GM23338 (cell line): ENCODE results near the gene TSEN2. TPM values are rescaled to one million over a fixed set of nuclear protein-coding genes. Genes with fewer than 3 reads are reported as not detected.
A peak's percentile ranks its signal among the peaks of the same experiment; 100 is the strongest.

Experiments used
- ATAC-seq: fragments of 200-7000 bp; cut with Tn5 transposase; 3 replicates; pipeline ENCODE4 v1.9.1; 2020
- DNase-seq: peaks from one replicate; pipeline ENCODE4 v3.0.0-alpha.2; 2015; ENCODE audit warnings: low spot score
- H2AFZ ChIP-seq: fragments of 200-600 bp; sonication (generic); 2 replicates; pipeline ENCODE4 v1.8.0; 2016; ENCODE audit warnings: antibody characterized with exemption, mild to moderate bottlenecking, moderate library complexity
- H3F3A ChIP-seq: fragments of 200-600 bp; sonication (generic); replicated peaks from 2 replicates; pipeline ENCODE4 v1.8.0; 2017; ENCODE audit warnings: antibody characterized with exemption, mixed run types, low read depth
- H3K27ac ChIP-seq: fragments of 200-600 bp; sonication (generic); 2 replicates; pipeline ENCODE4 v1.6.1; 2016; ENCODE audit warnings: low read depth
- H3K27me3 ChIP-seq: fragments of 200-600 bp; sonication (generic); 2 replicates; pipeline ENCODE4 v1.8.0; 2016; ENCODE audit warnings: mild to moderate bottlenecking, mixed run types, moderate library complexity; ENCODE audit not compliant: insufficient read depth
- H3K36me3 ChIP-seq: fragments of 200-600 bp; sonication (generic); 2 replicates; pipeline ENCODE4 v1.8.0; 2016; ENCODE audit warnings: mild to moderate bottlenecking; ENCODE audit not compliant: insufficient read depth
- H3K4me1 ChIP-seq: fragments of 200-600 bp; sonication (generic); 2 replicates; pipeline ENCODE4 v1.8.0; 2016; ENCODE audit warnings: mild to moderate bottlenecking, moderate library complexity; ENCODE audit not compliant: insufficient read depth
- H3K4me2 ChIP-seq: fragments of 200-600 bp; sonication (generic); 2 replicates; pipeline ENCODE4 v1.7.1; 2017; ENCODE audit warnings: mixed run types
- H3K4me3 ChIP-seq: fragments of 200-600 bp; sonication (generic); 2 replicates; pipeline ENCODE4 v1.6.1; 2016; ENCODE audit warnings: mixed run types
- H3K79me2 ChIP-seq: fragments of 200-600 bp; sonication (generic); replicated peaks from 2 replicates; pipeline ENCODE4 v1.8.0; 2017; ENCODE audit warnings: mild to moderate bottlenecking; ENCODE audit not compliant: insufficient read depth
- H3K9me2 ChIP-seq: fragments of 200-600 bp; sonication (generic); 2 replicates; pipeline ENCODE4 v1.8.0; 2017; ENCODE audit not compliant: insufficient read depth
- H4K20me1 ChIP-seq: fragments of 200-600 bp; sonication (generic); replicated peaks from 2 replicates; pipeline ENCODE4 v1.8.0; 2017; ENCODE audit warnings: mild to moderate bottlenecking; ENCODE audit not compliant: insufficient read depth
- H3K27ac Mint-ChIP-seq: 2 replicates; pipeline ENCODE4 v1.8.0; 2020; ENCODE audit warnings: inconsistent platforms, mild to moderate bottlenecking, moderate library complexity, mixed read lengths
- H3K27me3 Mint-ChIP-seq: 3 replicates; pipeline ENCODE4 v1.8.0; 2022; ENCODE audit warnings: low read depth, mild to moderate bottlenecking, moderate library complexity, mixed read lengths, inconsistent platforms; ENCODE audit not compliant: insufficient read depth, poor library complexity
- H3K36me3 Mint-ChIP-seq: 3 replicates; pipeline ENCODE4 v1.8.0; 2021; ENCODE audit warnings: low read depth, mild to moderate bottlenecking, inconsistent platforms, moderate library complexity, mixed read lengths
- H3K4me1 Mint-ChIP-seq: 3 replicates; pipeline ENCODE4 v1.8.0; 2020; ENCODE audit warnings: mild to moderate bottlenecking, inconsistent platforms, mixed read lengths
- H3K4me3 Mint-ChIP-seq: 3 replicates; pipeline ENCODE4 v1.8.0; 2021; ENCODE audit warnings: moderate library complexity, mild to moderate bottlenecking, inconsistent platforms, mixed read lengths
- H3K9me3 Mint-ChIP-seq: 3 replicates; pipeline ENCODE4 v1.8.0; 2020; ENCODE audit warnings: moderate library complexity, mild to moderate bottlenecking, inconsistent platforms, mixed read lengths
- CREB1 ChIP-seq: fragments of 250-450 bp; sonication (Bioruptor Pico); IDR thresholded peaks from 2 replicates; pipeline ENCODE4 v1.5.0; 2020; ENCODE audit warnings: low read depth, mild to moderate bottlenecking, moderate library complexity
- EZH2 ChIP-seq: fragments of 200-600 bp; sonication (generic); IDR thresholded peaks from one replicate; pipeline ENCODE4 v1.8.0; 2017; ENCODE audit warnings: antibody characterized with exemption, mild to moderate bottlenecking, low read depth; ENCODE audit not compliant: unreplicated experiment
- EZH2phosphoT487 ChIP-seq: fragments of 200-600 bp; sonication (generic); IDR thresholded peaks from one replicate; pipeline ENCODE4 v1.8.1; 2018; ENCODE audit warnings: antibody characterized with exemption; ENCODE audit not compliant: unreplicated experiment
- JUNB ChIP-seq: IDR thresholded peaks from one replicate; pipeline ENCODE4 v1.6.1; 2016; ENCODE audit warnings: antibody characterized with exemption; ENCODE audit not compliant: unreplicated experiment
- POLR2AphosphoS5 ChIP-seq: IDR thresholded peaks from 2 replicates; pipeline ENCODE4 v1.6.1; 2016; ENCODE audit warnings: antibody characterized with exemption, low read depth
- STAT1 ChIP-seq: IDR thresholded peaks from one replicate; pipeline ENCODE4 v1.6.1; 2016; ENCODE audit warnings: antibody characterized with exemption; ENCODE audit not compliant: unreplicated experiment
- ZNF331 ChIP-seq: fragments of 250-450 bp; sonication (Bioruptor Pico); IDR thresholded peaks from 2 replicates; pipeline ENCODE4 v1.5.0; 2020; ENCODE audit warnings: low read depth, mild to moderate bottlenecking, moderate library complexity
- polyA plus RNA-seq: library from polyadenylated mRNA; unstranded; fragments of >200 nt; fragmentation: Nextera tagmentation; extraction: Ambion mirVana; gene quantifications from 2 replicates; pipeline ENCODE4 v1.2.1, GENCODE V29; 2016
- total RNA-seq: library from RNA; depleted of rRNA; stranded (reverse); fragments of >200 nt; shearing (Covaris generic); gene quantifications from 2 replicates; pipeline ENCODE4 v1.2.3, GENCODE V29; 2014
- TF ChIP-seq, protein P1 (sequence below), 2 experiments: fragments of 200-600 bp in 1 of 2; sonication (generic) in 1 of 2; conservative IDR thresholded peaks; 2 replicates each; pipeline versions ENCODE4 v1.5.1 to v1.6.1; 2016 to 2017; ENCODE audit warnings: antibody characterized with exemption in 2 of 2, low read depth in 2 of 2, mild to moderate bottlenecking in 2 of 2, moderate library complexity in 1 of 2
- TF ChIP-seq, protein P2 (sequence below): IDR thresholded peaks from 2 replicates; pipeline ENCODE4 v1.6.1; 2016; ENCODE audit warnings: antibody characterized with exemption
- TF ChIP-seq, protein P3 (sequence below): fragments of 250-450 bp; sonication (Bioruptor Pico); IDR thresholded peaks from 2 replicates; pipeline ENCODE4 v1.5.0; 2020; ENCODE audit warnings: mild to moderate bottlenecking, moderate library complexity

The TSEN2 gene
- total and polyA plus RNA-seq, 2 experiments from 2014 or later, result 27.7 to 30.0 TPM

DNA sequence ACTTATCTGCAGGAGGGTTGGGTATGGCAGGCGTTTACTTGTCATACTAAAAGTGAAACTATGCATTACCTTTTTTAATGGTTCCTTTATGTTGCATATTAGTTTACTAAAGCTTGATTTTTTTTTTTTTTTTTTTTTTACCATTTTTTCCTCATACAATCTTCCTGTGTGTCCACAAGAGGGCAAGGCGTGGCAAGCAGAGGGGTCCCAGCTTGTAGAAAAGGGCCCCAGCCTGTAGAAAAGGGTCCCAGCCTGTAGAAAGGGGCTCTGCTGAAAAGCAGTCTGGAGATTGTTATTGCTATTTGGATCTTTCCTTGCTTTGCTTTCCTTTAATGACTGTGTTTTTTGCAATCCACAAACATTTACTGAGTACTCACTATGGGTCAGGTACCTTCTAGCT lies 94.5 kb downstream of the TSEN2 start:
- H3K4me3 Mint-ChIP-seq, result no peak overlapping the region
- H3K27me3 Mint-ChIP-seq, result peaks cover 17% of the 10 kb centered on the region
- H3K36me3 Mint-ChIP-seq, result peaks cover 84% of the 10 kb centered on the region
- H3K27me3 ChIP-seq, result no peaks in the 10 kb centered on the region
- H3K4me3 ChIP-seq, result no peak overlapping the region
- no peak overlapping the region for H3K27ac Mint-ChIP-seq
- peaks cover 25% of the 10 kb centered on the region for H3K36me3 ChIP-seq
- DNase-seq (no peak), ATAC-seq (no peak; the same call in 2 of the 3 replicates)
- H3K27ac ChIP-seq, result no peak overlapping the region
- H3K4me1 ChIP-seq, result no peaks in the 10 kb centered on the region
- no peak overlapping the region for H3K4me2 ChIP-seq
- no peak for TF ChIP-seq EZH2phosphoT487
- TF ChIP-seq, protein P1, sequence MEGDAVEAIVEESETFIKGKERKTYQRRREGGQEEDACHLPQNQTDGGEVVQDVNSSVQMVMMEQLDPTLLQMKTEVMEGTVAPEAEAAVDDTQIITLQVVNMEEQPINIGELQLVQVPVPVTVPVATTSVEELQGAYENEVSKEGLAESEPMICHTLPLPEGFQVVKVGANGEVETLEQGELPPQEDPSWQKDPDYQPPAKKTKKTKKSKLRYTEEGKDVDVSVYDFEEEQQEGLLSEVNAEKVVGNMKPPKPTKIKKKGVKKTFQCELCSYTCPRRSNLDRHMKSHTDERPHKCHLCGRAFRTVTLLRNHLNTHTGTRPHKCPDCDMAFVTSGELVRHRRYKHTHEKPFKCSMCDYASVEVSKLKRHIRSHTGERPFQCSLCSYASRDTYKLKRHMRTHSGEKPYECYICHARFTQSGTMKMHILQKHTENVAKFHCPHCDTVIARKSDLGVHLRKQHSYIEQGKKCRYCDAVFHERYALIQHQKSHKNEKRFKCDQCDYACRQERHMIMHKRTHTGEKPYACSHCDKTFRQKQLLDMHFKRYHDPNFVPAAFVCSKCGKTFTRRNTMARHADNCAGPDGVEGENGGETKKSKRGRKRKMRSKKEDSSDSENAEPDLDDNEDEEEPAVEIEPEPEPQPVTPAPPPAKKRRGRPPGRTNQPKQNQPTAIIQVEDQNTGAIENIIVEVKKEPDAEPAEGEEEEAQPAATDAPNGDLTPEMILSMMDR (conservative IDR thresholded peaks at IDR 0.05; ENCODE audit: low read depth in 2 of 2), result peak; percentile 29 to 35; a peak in 3 of 4 replicates
- H3K4me1 Mint-ChIP-seq, result no peaks in the 10 kb centered on the region; the same call in 2 of the 3 replicates
- no peaks in the 10 kb centered on the region for H3K79me2 ChIP-seq
- H4K20me1 ChIP-seq, result peaks cover 12% of the 10 kb centered on the region
- no peaks in the 10 kb centered on the region for H3K9me3 Mint-ChIP-seq
- no peaks in the 10 kb centered on the region for H3K9me2 ChIP-seq
- no peak overlapping the region for H2AFZ ChIP-seq
- H3F3A ChIP-seq, result 0 out of 2 replicates have a peak, but pooled peaks cover 10% of the 10 kb centered on the region

DNA sequence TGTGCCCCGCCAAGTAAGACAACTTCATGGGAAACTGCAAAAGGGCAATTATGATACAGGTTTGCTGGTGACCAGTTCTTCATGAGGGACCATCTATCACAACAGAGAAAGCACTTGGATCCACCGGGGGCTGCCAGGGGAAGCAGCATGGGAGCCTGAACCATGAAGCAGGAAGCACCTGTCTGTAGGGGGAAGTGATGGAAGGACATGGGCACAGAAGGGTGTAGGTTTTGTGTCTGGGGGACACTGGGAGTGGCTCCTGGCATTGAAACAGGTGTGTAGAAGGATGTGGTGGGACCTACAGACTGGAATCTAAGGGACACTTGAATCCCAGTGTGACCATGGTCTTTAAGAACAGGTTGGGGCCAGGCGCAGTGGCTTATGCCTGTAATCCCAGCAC lies 95.2 kb downstream of the TSEN2 start:
- no peak overlapping the region for H3K27ac Mint-ChIP-seq
- H3K9me3 Mint-ChIP-seq, result no peaks in the 10 kb centered on the region
- Histone ChIP-seq H3F3A (0 out of 2 replicates have a peak, but pooled peaks cover 11% of the 10 kb centered on the region), H3K36me3 (peaks cover 27% of the 10 kb centered on the region), H4K20me1 (peaks cover 12% of the 10 kb centered on the region), H3K4me3 (no peak overlapping the region), H2AFZ (no peak overlapping the region), H3K27ac (no peak overlapping the region), H3K27me3 (no peaks in the 10 kb centered on the region), H3K9me2 (no peaks in the 10 kb centered on the region), H3K4me1 (no peaks in the 10 kb centered on the region), H3K79me2 (no peaks in the 10 kb centered on the region), H3K4me2 (no peak overlapping the region)
- DNase-seq, result no peak
- H3K4me3 Mint-ChIP-seq, result no peak overlapping the region
- H3K4me1 Mint-ChIP-seq, result peaks cover 3% of the 10 kb centered on the region; the same call in 2 of the 3 replicates
- ATAC-seq, result no peak
- TF ChIP-seq CREB1 (CRISPR knock-in tag) (no peak), EZH2 (no peak), JUNB (no peak), POLR2AphosphoS5 (no peak), STAT1 (no peak), EZH2phosphoT487 (no peak), ZNF331 (no peak)
- TF ChIP-seq, protein P2, sequence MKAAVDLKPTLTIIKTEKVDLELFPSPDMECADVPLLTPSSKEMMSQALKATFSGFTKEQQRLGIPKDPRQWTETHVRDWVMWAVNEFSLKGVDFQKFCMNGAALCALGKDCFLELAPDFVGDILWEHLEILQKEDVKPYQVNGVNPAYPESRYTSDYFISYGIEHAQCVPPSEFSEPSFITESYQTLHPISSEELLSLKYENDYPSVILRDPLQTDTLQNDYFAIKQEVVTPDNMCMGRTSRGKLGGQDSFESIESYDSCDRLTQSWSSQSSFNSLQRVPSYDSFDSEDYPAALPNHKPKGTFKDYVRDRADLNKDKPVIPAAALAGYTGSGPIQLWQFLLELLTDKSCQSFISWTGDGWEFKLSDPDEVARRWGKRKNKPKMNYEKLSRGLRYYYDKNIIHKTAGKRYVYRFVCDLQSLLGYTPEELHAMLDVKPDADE, result no peak
- TF ChIP-seq, protein P3, sequence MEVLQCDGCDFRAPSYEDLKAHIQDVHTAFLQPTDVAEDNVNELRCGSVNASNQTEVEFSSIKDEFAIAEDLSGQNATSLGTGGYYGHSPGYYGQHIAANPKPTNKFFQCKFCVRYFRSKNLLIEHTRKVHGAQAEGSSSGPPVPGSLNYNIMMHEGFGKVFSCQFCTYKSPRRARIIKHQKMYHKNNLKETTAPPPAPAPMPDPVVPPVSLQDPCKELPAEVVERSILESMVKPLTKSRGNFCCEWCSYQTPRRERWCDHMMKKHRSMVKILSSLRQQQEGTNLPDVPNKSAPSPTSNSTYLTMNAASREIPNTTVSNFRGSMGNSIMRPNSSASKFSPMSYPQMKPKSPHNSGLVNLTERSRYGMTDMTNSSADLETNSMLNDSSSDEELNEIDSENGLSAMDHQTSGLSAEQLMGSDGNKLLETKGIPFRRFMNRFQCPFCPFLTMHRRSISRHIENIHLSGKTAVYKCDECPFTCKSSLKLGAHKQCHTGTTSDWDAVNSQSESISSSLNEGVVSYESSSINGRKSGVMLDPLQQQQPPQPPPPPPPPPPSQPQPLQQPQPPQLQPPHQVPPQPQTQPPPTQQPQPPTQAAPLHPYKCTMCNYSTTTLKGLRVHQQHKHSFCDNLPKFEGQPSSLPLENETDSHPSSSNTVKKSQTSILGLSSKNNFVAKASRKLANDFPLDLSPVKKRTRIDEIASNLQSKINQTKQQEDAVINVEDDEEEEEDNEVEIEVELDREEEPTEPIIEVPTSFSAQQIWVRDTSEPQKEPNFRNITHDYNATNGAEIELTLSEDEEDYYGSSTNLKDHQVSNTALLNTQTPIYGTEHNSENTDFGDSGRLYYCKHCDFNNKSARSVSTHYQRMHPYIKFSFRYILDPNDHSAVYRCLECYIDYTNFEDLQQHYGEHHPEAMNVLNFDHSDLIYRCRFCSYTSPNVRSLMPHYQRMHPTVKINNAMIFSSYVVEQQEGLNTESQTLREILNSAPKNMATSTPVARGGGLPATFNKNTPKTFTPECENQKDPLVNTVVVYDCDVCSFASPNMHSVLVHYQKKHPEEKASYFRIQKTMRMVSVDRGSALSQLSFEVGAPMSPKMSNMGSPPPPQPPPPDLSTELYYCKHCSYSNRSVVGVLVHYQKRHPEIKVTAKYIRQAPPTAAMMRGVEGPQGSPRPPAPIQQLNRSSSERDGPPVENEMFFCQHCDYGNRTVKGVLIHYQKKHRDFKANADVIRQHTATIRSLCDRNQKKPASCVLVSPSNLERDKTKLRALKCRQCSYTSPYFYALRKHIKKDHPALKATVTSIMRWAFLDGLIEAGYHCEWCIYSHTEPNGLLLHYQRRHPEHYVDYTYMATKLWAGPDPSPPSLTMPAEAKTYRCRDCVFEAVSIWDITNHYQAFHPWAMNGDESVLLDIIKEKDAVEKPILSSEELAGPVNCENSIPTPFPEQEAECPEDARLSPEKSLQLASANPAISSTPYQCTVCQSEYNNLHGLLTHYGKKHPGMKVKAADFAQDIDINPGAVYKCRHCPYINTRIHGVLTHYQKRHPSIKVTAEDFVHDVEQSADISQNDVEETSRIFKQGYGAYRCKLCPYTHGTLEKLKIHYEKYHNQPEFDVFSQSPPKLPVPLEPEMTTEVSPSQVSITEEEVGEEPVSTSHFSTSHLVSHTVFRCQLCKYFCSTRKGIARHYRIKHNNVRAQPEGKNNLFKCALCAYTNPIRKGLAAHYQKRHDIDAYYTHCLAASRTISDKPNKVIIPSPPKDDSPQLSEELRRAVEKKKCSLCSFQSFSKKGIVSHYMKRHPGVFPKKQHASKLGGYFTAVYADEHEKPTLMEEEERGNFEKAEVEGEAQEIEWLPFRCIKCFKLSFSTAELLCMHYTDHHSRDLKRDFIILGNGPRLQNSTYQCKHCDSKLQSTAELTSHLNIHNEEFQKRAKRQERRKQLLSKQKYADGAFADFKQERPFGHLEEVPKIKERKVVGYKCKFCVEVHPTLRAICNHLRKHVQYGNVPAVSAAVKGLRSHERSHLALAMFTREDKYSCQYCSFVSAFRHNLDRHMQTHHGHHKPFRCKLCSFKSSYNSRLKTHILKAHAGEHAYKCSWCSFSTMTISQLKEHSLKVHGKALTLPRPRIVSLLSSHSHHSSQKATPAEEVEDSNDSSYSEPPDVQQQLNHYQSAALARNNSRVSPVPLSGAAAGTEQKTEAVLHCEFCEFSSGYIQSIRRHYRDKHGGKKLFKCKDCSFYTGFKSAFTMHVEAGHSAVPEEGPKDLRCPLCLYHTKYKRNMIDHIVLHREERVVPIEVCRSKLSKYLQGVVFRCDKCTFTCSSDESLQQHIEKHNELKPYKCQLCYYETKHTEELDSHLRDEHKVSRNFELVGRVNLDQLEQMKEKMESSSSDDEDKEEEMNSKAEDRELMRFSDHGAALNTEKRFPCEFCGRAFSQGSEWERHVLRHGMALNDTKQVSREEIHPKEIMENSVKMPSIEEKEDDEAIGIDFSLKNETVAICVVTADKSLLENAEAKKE (CRISPR knock-in tag), result no peak
- peaks cover 23% of the 10 kb centered on the region for H3K27me3 Mint-ChIP-seq
- H3K36me3 Mint-ChIP-seq, result peaks cover 84% of the 10 kb centered on the region
